Activated T-cell treated with anti-CD3 and anti-CD28 coated beads for 4 hours (primary cell): Measurements from ENCODE around the gene NPAS1.
A peak's percentile ranks its signal among the peaks of the same experiment; 100 is the strongest.

ENCODE experiments used
- DNase-seq: peaks from one replicate; pipeline ENCODE4 v3.0.0-alpha.2; 2020

Gene NPAS1

DNA sequence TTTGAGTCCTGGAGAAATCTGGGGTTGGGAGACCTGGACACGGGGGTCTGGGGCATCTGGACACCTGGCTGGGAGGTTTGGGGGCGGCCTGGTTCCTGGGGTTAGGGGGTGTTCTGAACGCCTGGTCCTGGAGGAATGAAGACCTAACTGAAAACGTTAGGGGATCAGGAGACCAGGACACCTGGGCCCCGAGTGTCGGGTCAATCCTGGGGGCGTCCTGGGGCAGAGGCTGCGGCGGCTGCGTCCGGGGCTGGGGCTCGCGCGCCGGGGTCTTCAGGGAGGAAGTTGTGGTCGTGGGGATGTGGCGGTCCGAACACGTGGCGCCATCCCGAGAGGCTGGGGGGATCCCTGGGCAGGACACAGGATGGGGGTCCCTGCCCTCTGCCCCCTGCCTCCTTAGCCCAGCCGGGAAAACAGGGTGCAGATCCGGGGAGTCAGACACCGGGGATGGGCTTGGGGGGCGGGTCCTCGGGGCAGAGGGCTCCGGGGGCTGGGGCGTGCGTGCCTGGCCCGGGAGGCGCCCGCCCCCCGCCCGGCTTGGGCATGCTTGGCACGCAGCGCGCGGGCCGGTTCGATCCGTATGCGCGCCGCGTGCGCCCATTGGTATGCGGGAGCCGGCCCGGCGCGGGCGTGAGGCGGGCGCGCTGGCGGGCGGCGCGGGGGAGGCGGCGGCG lies 632 bp downstream of the NPAS1 start:
- DNase-seq: no peak

DNA sequence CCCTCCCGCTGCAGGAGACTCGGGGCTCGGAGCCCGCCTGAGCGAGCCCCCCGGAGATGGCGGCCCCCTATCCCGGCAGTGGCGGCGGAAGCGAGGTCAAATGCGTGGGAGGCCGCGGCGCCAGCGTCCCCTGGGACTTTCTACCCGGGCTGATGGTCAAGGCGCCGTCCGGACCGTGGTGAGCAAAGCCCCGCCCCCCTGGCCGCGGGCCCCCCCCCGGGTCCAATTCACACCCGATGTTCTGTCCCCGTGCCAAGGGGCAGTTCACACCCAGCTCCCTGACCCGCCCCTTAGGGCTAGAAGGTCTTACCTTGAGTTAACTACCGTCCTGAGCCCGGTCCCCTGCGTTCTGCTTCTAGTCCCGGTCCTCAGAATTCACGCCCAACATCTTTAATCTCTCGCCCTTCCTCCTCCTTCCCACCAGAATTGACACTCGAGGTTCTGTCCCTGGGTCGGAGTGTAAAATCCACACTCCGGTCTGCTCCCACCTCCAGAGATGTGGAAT lies 1.4 kb downstream of the NPAS1 start:
- DNase-seq: no peak

DNA sequence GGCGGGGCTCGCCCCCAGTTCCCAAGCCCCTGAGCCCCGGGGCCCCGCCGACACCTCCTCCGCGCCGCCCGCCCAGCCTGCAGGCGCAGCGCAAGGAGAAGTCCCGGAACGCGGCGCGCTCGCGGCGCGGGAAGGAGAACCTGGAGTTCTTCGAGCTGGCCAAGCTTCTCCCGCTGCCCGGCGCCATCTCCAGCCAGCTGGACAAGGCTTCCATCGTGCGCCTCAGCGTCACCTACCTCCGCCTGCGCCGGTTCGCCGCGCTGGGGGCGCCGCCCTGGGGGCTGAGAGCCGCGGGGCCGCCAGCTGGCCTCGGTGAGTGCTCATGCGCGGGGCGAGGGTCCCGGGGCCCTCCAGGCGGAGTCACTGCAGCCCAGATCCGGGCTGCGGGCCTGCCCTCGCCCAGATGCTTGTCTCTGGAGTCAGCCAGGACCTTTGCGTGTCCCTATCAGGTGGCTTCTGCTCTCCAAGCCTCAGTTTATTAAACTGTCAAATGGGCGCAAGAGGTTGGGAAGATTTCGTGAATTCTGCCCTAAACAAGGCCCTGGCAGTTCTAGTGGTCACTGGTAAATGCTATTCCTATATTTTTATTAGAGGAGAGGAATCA lies 2.0 kb downstream of the NPAS1 start:
- DNase-seq: no peak

DNA sequence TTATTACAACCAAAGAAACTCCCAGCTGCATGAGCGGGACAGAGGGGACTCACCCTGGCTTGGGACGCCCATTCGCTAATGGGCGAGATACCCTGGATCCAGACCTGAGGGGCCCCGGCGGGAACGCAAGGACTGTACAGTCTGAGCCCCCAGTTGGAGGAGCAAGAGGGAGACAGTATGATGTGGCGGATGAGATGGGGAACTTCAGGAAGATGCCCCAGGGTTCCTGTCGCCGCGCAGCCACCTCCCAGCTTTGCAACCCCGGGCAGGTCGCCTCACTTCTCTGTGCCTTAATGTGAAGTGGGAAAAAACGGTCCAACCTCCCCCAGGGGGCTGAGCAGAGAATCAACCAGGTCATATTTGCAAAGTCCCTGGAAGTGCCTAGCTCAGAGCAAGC lies 2.5 kb downstream of the NPAS1 start:
- DNase-seq: no peak

DNA sequence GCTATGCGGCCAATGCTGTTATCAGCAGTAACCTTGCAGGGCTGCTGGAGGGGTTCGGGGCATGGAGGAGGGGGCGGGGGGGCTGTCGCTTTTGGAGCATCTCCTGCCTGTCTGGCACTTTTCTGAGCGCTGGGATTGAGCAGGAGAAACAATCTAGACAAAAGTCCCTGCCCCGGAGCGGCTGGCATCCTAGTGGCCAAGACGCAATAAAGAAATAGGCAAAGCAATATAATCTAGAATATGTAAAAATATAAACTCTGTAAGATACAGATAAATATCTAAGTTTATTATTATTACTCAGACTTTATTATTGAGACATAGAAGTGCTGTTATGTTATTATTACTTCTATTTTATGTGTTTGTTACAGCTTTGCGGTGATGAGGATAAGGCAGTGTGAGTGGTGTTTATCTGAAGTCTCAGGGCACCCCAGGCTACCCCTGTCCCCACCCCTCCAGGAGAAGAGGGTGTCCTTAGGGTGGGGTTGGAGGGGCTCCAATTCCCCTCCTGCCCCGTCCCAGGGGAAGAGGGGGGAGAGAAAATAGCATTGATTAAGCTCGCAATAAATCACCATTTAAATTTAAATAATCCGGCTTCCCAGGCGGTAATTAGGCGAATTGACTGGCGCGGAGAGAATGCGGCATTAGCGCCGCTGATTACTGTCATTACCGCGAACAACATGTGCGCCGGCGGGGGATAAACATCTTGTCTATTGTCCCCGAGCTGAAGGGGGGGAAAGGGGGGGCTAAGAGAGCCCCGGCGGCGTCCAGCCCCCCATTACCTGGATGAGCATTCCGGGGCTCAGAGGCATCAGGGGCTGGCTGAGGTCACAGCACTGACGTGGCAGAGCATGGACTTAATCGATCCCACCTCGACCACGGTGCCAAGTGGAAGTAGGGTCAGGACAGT lies 3.2 kb downstream of the NPAS1 start:
- no peak for DNase-seq

DNA sequence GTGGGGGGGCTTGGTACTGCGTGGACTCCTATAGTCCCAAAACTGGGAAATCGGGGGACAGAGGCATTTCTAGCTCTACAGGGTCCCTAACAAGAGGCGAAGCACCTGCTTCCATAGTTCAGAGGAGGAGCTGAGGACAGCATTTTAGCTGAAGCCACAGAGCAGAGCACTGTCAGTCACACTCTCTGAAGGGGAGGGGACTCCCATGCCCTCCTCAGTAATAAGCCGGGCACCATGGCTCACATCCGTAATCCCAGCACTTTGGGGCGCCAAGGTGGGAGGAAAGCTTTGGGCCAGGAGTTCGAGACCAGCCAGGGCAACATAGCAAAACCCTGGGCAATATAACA lies 3.8 kb downstream of the NPAS1 start:
- DNase-seq: no peak

DNA sequence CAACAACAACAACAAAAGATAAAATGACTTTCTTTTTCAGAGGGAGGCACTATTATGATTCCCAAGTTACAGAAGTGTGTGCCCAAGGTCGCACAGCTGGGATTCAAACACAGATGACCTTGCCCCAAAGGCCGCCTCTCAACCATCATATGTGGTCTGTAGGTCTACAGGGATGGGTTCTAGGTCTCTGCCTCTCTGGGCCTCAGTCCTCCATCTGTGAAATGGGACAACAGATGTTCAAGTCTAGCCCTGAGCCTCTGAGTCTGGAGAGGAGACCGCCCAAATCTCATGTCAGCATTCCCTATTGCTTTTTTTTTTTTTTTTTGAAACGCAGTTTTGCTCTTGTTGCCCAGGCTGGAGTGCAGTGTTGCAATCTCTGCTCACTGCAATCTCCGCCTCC lies 4.9 kb downstream of the NPAS1 start:
- DNase-seq: no peak

DNA sequence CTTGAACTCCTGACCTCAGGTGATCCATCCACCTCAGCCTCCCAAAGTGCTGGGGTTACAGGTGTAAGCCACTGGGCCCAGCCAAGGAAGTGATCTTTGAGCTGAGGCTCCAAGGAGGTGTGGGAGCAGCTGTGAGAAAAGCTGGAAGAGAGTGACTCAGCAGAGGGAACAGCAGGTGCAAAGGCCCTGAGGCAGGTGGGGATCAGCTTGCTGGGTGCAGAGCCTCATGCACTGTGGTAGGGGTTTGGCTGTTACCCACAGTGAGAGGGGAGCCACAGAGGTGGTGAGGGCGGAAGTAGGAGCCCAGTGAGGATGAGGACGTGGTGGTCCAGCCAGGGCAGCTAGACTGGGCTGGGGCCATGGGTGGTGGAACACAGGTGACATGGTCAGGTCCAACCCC lies 6.5 kb downstream of the NPAS1 start:
- DNase-seq: no peak

DNA sequence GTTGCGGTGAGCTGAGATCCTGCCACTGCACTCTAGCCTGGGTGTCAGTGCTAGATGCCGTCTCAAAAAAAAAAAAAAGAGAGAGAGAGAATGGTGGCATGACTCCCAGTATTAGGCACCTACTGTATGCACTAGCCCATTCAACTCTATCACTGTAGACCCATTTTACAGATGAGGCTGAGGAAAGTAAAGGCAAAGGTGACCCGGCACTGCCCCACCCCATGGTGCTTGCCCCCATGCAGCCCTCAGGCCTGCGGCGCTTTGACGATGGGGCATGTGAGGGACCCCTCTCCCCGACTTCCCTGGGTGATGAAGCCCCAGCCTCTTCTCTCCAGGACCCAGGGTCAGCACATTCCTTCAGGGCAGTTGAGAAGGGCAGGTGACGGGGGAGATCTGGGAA lies 7.3 kb downstream of the NPAS1 start:
- no peak for DNase-seq

DNA sequence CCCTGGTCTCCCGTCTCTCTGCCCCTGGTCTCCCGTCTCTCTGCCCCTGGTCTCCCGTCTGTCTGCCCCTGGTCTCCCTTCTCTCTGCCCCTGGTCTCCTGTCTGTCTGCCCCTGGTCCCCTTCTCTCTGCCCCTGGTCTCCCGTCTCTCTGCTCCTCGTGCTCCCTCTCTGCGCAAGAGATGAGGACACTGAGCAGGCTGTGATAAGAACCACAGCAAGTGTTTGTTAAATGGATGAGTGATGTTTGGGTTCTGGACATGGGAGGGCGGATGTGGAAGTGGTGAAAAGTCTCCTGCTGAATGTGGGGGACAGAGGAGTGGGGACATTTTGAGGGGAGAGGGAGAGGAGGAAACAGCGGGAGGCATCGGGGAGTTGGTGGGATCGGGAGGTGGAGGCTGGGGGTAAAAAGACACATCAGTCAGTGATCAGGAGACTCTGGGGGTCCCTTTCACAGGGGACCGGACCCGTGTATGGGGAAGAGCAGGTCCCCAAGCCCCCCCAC lies 8.0 kb downstream of the NPAS1 start:
- no peak for DNase-seq

DNA sequence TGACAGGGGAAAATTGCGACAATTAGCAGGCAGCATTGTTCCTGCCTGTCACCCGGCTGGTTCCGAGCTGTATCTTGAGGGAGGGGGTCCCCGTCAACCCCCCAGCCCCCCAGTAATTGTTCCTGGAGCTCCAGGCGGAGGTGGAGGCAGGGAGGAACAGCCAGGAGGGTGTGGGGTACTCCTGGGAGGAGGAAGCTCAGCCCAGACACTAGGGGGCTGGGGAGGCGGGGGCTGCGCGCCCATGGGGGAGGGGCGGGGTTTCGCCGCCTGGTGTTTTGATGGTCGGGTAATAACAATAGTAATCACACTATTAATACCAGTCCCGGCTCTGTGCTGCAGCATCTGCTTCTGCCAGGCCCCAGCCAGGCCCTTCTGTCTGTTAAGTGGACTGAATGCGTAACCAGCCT lies 8.6 kb downstream of the NPAS1 start:
- no peak for DNase-seq

DNA sequence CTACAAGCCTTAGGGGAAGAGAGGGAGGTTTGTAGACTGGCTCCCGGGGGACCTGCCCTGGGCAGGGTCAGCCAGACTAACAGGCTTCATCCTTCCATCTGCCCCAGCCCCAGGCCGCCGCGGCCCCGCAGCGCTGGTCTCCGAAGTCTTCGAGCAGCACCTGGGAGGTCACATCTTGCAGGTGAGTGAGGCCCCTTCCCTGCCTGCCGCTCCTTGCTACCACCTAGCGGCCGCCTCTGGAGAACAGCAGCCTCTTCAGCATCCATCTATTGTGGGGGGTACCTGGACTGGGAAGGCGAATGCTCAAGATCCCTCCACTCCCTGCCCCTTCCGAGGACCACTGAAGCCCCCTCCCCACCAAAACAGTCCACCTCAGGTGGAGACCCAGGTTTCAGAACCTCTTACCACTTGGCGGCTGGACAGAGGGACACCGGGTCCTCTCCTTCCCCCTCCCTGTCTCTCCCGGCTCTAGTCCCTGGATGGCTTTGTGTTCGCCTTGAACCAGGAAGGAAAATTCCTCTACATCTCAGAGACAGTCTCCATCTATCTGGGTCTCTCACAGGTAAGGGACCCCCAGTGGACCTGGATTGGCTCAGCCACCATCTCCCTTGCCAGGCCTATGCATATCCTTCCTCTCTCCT lies 12.7 kb downstream of the NPAS1 start:
- DNase-seq: peak; percentile 61

DNA sequence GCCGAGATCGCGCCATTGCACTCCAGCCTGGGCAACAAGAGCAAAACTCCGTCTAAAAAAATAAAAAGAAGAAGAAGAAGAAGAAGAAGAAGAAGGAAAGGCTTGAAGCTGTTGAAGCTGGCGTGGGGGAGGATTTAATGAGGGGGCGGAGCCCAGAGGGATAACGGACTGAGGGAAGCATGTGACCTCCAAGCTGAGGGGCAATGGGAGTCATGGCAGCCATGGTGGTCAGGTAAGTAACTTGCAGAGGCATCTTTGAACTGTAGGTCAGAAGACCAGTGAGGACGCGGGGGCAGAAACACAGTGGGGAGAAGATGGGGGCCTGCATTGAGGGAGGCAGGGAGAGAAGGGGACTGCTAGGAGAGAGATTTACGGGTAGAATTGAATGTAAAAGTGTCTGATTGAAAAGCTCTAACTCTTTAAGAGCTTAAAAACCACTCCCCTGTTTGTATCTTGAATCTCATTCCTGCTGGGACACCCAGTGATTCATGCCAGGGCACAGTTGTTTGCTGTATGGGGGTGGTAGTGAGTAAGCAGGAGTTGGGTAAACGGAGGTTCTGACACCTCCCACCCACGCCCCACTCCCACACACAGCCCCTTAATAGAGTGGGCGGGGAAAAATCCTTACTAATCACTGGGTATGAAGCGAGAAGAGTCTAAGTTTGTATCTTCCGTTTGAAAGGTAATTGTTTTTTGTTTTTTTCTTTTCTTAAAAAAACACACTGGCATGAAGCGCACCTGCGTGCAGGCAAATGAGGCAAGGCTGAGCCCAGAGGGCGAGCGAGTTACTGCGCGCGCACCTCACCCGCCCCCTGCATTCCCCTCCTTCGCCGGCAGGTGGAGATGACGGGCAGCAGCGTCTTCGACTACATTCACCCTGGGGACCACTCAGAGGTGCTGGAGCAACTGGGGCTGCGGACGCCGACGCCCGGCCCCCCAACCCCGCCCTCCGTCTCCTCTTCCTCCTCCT lies 15.8 kb downstream of the NPAS1 start:
- peak; percentile 98 for DNase-seq

DNA sequence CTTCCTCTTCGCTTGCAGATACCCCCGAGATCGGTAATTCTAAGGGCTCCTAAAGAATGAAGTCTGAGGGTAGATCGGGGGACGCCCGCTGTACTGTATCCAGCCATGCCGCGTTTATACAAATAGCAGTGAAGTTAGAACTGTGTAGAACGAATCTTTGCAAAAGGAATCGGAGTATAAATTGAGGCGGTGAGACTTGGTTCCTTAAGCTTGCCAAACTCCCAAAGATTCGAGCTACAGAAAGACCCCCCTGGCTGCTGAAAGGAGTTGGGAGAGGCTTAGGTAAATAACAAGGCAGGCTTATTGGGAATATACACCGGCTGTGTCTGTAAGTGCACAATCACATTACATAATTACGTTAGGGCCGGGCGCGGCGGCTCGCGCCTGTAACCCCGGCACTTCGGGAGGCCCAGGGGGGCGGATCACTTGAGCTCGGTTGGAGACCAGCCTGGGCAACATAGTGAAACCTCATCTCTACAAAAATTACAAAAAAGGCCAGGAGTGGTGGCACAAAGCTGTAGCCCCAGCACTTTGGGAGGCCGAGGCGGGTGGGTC lies 16.5 kb downstream of the NPAS1 start:
- no peak for DNase-seq

DNA sequence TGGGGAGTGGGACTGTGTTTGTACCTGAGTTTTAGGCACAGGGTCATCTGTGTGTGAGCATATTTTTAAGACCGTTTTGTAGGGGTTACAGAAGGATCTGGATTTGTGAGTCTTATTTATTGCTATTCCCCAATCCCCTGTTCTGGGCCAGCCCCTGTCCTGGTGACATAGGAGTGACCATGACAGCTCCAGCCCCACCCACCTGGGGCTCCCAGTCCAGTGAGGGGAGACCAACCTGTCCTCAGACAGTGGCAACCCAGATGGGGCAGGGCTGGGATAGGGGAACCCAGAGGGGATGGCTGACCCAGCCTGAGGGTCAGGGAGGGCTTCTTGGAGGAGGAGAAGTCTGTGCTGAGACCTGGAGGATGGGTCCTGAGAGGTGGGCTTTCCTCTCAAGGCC lies 18.1 kb downstream of the NPAS1 start:
- DNase-seq: no peak

DNA sequence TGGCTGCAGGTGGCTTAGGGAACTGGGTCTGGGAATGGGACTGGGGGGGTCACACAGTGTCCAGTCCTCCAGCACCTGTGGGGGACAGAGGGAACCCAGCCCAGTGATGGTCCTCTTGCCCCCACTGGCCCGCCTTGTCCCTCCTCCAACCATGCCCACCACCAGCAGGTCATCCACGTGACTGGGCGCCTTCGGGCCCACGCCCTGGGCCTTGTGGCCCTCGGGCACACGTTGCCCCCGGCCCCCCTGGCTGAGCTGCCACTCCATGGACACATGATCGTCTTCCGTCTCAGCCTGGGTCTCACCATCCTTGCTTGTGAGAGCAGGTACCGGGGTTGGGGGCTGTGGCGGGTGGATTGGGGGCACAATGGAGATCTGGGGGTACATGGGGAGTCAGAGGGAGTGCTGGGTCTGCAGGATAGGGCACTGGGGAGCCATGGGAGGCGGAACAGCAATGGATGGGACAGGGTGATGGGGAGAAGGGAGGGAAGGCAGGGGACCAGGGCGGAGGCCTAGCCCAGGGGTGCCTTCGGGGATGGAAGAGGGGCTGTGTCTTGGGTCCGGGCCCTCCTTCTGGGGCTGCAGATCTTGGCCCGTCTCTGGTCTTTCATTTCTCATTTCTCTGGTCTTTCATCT lies 19.7 kb downstream of the NPAS1 start:
- DNase-seq: no peak

DNA sequence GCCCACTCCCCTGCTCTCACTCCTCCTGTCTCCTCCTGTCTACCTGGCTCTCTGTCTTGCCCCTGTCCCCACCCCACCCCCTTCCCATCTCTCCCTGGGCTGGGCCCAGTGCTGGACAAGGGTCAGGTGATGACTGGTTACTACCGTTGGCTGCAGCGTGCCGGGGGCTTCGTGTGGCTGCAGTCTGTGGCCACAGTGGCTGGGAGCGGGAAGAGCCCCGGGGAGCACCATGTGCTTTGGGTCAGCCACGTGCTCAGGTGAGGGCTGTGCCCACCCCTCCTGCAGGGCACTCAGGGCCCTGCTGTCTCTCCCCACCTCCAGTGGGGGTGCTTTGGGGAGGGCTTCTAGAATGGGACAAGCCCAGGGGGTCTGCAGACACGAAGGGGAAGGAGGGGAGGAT lies 21.2 kb downstream of the NPAS1 start:
- no peak for DNase-seq

DNA sequence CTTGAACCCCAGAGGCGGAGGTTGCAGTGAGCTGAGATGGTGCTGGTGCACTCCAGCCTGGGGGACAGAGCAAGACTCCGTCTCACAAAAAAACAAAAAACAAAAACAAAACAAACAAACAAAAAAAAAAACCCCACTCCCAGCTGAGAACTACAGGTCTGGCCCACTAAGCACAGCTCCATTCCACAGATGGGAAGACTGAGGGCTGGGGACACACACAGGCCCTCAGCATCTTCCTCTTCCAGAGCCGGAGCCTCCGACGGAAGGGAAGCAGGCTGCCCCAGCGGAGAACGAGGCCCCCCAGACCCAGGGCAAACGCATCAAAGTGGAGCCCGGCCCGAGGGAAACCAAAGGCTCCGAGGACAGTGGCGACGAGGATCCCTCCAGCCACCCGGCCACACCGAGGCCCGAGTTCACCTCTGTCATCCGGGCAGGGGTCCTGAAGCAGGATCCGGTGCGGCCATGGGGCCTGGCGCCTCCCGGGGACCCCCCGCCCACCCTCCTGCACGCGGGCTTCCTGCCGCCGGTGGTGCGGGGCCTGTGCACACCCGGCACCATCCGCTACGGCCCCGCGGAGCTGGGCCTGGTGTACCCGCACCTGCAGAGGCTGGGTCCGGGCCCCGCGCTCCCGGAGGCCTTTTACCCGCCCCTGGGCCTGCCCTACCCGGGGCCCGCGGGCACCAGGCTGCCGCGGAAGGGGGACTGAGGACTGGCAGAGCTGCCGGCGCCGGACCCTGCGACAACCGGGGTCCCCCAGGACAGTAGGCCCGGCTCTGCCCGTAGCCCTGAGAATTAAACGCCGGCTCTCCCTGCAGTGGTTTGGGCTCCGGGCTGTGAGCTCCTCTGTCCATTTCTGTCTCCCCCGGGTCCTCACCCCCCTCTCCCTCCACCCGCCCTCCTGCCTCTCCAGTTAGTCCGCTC lies 25.6 kb downstream of the NPAS1 start:
- DNase-seq: no peak

DNA sequence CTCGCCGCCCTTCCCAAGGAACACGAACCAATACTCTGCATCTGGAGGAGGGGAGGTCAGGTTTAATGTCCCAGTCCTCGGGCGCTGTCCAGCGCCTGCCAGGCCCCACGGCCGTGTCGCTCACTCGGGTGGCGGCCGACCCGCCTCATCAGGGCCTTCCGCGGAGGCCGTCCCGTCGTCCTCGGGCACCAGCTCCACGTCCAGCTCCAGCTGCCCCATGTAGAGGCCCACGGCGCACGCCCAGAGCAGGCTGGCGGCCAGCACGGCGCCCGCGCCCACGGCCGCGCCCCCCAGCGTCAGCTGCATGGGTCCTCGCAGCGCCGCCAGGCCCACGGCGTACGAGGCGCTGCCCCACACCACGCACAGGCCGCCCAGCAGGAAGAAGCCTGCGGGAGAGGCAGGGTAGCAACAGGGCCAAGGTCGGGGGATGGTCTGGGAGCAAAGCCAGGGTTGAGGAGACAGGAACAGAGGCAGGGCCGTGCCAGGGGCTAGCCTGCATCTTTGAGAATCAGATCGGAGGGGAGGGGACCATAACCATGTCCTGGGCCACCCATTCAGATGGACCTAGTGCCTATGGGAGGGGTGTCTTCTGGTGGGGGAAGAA lies 26.3 kb downstream of the NPAS1 start:
- DNase-seq: no peak
